Stomach (tissue), 4 donors: ENCODE results near the gene NAT10.
"Not testable (repeated sequence)": the region's sequence is repeated elsewhere in the genome, so short reads cannot be mapped to it uniquely, and the experiment has no call there.

Source experiments
- CTCF ChIP-seq, 7 experiments: fragments of 450-650 bp in 4 of 7; fragments of 200-600 bp in 3 of 7; sonication (generic) in 3 of 7; IDR thresholded peaks; one replicate each; pipeline ENCODE4 v1.5.1; 2016 to 2019; ENCODE audit warnings: antibody characterized with exemption in 7 of 7, control low read depth in 2 of 7, mild to moderate bottlenecking in 1 of 7
- EP300 ChIP-seq: sonication (generic); formaldehyde crosslinking; IDR thresholded peaks from one replicate; pipeline ENCODE4 v1.6.1; 2017; ENCODE audit warnings: antibody characterized with exemption
- POLR2A ChIP-seq, 4 donors: fragments of 450-650 bp; IDR thresholded peaks; one replicate each; pipeline ENCODE4 v1.6.1; 2016; ENCODE audit warnings: antibody characterized with exemption in 4 of 4, control low read depth in 2 of 4, mild to moderate bottlenecking in 1 of 4, moderate library complexity in 1 of 4
- POLR2AphosphoS5 ChIP-seq, 3 donors: sonication (generic); formaldehyde crosslinking; IDR thresholded peaks; one replicate each; pipeline ENCODE4 v1.6.1; 2016; ENCODE audit warnings: antibody characterized with exemption in 3 of 3

GRCh38 chr11:34180814-34181165 is 75.4 kb downstream of the NAT10 start:
- not testable (repeated sequence) for TF ChIP-seq POLR2AphosphoS5 (IDR thresholded peaks at IDR 0.05); CTCF (IDR thresholded peaks at IDR 0.05); EP300; POLR2A (IDR thresholded peaks at IDR 0.05)
